T-cell (primary cell): Measurements from ENCODE around the gene OR10H5. TPM values are rescaled to one million over a fixed set of nuclear protein-coding genes. Genes with fewer than 3 reads are reported as not detected.

Experiments used
- ATAC-seq, 4 experiments: fragments of 200-7000 bp in 3 of 4; fragments of 150-1000 bp in 1 of 4; cut with Tn5 transposase; replicated peaks in 1 of 4; 1 replicate in 3 of 4; 2 replicates in 1 of 4; pipeline ENCODE4 v1.10.0; 2021; ENCODE audit warnings: moderate library complexity in 3 of 4, mild to moderate bottlenecking in 2 of 4, moderate number of reproducible peaks in 1 of 4
- CTCF ChIA-PET, 2 donors: fragments of 300-600 bp; sonication (Branson Sonifier 250); formaldehyde crosslinking; loops; one replicate each; lab custom pipeline; 2022; ENCODE audit warnings: antibody characterized with exemption in 2 of 2; lab: Charles Lee
- POLR2A ChIA-PET, 2 donors: fragments of 300-600 bp; sonication (Branson Sonifier 250); formaldehyde crosslinking; loops; one replicate each; lab custom pipeline; 2022; ENCODE audit warnings: antibody characterized with exemption in 2 of 2; lab: Charles Lee
- DNase-seq, 35 experiments: peaks; one replicate each; pipeline versions ENCODE4 v3.0.0 to v3.0.0-alpha.2; 2013 to 2023
- H3K27ac ChIP-seq: one replicate; pipeline ENCODE4 v1.5.1; 2013; ENCODE audit warnings: low read length
- H3K27me3 ChIP-seq, 2 experiments: replicated peaks in 1 of 2; 1 replicate in 1 of 2; 2 replicates in 1 of 2; pipeline versions ENCODE4 v1.6.1 to v1.7.0; 2013; ENCODE audit warnings: low read length in 1 of 2, mixed read lengths in 1 of 2; ENCODE audit not compliant: control insufficient read depth in 2 of 2, insufficient read depth in 2 of 2; ENCODE audit errors: extremely low read depth in 1 of 2
- H3K36me3 ChIP-seq, 2 donors: 1 replicate in 1 of 2; 2 replicates in 1 of 2; pipeline versions ENCODE4 v1.6.1 to v1.7.0; 2013; ENCODE audit warnings: low read length in 1 of 2; ENCODE audit not compliant: control insufficient read depth in 2 of 2, insufficient read depth in 1 of 2; ENCODE audit errors: extremely low read depth in 1 of 2
- H3K4me1 ChIP-seq, 2 experiments: 1 replicate in 1 of 2; 2 replicates in 1 of 2; pipeline versions ENCODE4 v1.6.1 to v1.7.0; 2013; ENCODE audit warnings: low read length in 2 of 2, mixed read lengths in 1 of 2; ENCODE audit not compliant: insufficient read depth in 2 of 2, control insufficient read depth in 1 of 2; ENCODE audit errors: extremely low read depth in 1 of 2
- H3K4me3 ChIP-seq, 2 donors: 1 replicate in 1 of 2; 2 replicates in 1 of 2; pipeline versions ENCODE4 v1.5.1 to v1.7.0; 2013; ENCODE audit warnings: mild to moderate bottlenecking in 2 of 2, low read length in 1 of 2, moderate library complexity in 1 of 2; ENCODE audit not compliant: control insufficient read depth in 1 of 2; ENCODE audit errors: extremely low read depth in 1 of 2
- H3K9me3 ChIP-seq: 2 replicates; pipeline ENCODE4 v1.7.0; 2013
- H3K27ac Mint-ChIP-seq, 2 donors: one replicate each; pipeline ENCODE4 v1.8.0; 2020 to 2021; ENCODE audit warnings: mild to moderate bottlenecking in 2 of 2, mixed read lengths in 2 of 2
- H3K27me3 Mint-ChIP-seq, 2 donors: one replicate each; pipeline ENCODE4 v1.8.0; 2021 to 2022; ENCODE audit warnings: mixed read lengths in 2 of 2
- H3K36me3 Mint-ChIP-seq: one replicate; pipeline ENCODE4 v1.8.0; 2021; ENCODE audit warnings: mixed read lengths
- H3K4me1 Mint-ChIP-seq, 3 donors: one replicate each; pipeline ENCODE4 v1.8.0; 2020 to 2022; ENCODE audit warnings: mixed read lengths in 3 of 3, mild to moderate bottlenecking in 1 of 3
- H3K4me3 Mint-ChIP-seq, 3 donors: one replicate each; pipeline ENCODE4 v1.8.0; 2020 to 2022; ENCODE audit warnings: mild to moderate bottlenecking in 3 of 3, mixed read lengths in 3 of 3, moderate library complexity in 3 of 3
- H3K9me3 Mint-ChIP-seq, 3 donors: one replicate each; pipeline ENCODE4 v1.8.0; 2020 to 2022; ENCODE audit warnings: mixed read lengths in 3 of 3
- WGBS: methylation state at CpG from one replicate; pipeline ENCODE4 v1.1.5; 2013; ENCODE audit warnings: missing lambda C conversion rate; ENCODE audit not compliant: insufficient coverage; 5-methylcytosine and 5-hydroxymethylcytosine counted together
- total RNA-seq, 35 experiments: library from RNA in 6 of 35; stranded (reverse) in 6 of 35; fragments of 120-200 nt in 1 of 35; gene quantifications; one replicate each; pipeline versions ENCODE4 v1.2.1 to v1.2.4 and lab custom pipeline; 2013 to 2026

OR10H5 gene
- total RNA-seq, 5 donors from 2014 or later (not counting 1 experiment from before 2014, with no cell fraction given) = not detected

DNA sequence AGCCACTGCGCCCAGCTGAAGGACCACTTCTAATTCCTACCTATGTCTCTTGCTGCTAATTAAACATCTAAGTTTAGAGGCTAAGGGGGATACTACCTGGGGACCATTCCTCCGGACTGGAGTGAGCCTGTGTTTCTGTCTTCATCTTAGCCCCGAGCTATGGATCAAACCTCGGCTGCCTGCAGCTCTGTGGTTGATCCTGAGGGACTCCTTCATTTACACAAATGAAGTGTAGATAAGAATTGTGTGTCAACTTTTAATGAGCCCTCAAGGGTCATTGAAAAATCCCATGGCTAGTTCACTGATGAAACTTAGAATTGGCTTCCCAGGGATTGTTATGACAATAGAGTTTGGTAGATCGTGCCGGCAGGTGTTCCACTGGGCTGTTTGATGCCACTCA is 59.5 kb downstream of the OR10H5 start:
- ChIA-PET POLR2A (no interaction called here), CTCF (no interaction called here)
- no peak overlapping the region for H3K4me3 ChIP-seq
- Mint-ChIP-seq H3K36me3 (no peaks in the 10 kb centered on the region), H3K27me3 (no peaks in the 10 kb centered on the region), H3K9me3 (no peaks in the 10 kb centered on the region), H3K4me1 (peaks cover 40 to 45% (median 44%) of the 10 kb centered on the region in 3 donors), H3K4me3 (no peak overlapping the region), H3K27ac (peak overlapping the region in 1 of 2 donors; percentile 22)
- no peaks in the 10 kb centered on the region for H3K36me3 ChIP-seq
- H3K27ac ChIP-seq = no peak overlapping the region
- no peaks in the 10 kb centered on the region for H3K27me3 ChIP-seq
- WGBS = 94% methylated on average over 3 of the region's 6 CpGs
- H3K4me1 ChIP-seq = peaks cover 16 to 39% of the 10 kb centered on the region in 2 experiments
- no peaks in the 10 kb centered on the region for H3K9me3 ChIP-seq
- no peak for ATAC-seq
- DNase-seq = no peak

DNA sequence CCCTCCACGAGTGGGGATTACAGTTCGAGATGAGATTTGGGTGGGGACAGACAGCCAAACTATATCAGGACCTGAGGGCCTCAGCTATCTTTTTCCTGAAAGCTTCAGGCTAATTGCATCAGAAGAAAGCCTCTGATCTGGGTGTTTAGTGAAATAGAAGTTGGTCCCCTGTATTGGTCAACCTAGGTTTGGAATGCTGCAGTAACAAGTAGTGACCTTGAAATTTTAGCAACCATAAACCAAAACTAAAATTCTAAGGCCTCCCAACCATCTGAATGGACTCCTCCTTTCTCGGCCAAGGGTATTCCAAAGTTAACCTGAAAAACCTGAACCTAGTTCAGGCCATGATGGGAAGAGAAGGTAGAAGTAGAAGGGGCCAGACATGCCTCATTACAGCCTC is 62.9 kb downstream of the OR10H5 start:
- H3K27me3 Mint-ChIP-seq = no peaks in the 10 kb centered on the region
- no peak for ATAC-seq
- H3K27ac ChIP-seq = no peak overlapping the region
- H3K4me1 Mint-ChIP-seq = peaks cover 12 to 15% (median 13%) of the 10 kb centered on the region in 3 donors
- no peaks in the 10 kb centered on the region for H3K9me3 Mint-ChIP-seq
- no CpG with 5 or more reads among the region's 3 CpGs for WGBS
- no peaks in the 10 kb centered on the region for H3K27me3 ChIP-seq
- H3K9me3 ChIP-seq = no peaks in the 10 kb centered on the region
- peaks cover 2 to 12% of the 10 kb centered on the region in 2 experiments for H3K4me1 ChIP-seq
- no peak overlapping the region for H3K4me3 ChIP-seq
- no peaks in the 10 kb centered on the region for H3K36me3 Mint-ChIP-seq
- H3K27ac Mint-ChIP-seq = no peak overlapping the region
- no peaks in the 10 kb centered on the region for H3K36me3 ChIP-seq
- ChIA-PET CTCF (no interaction called here), POLR2A (no interaction called here)
- no peak overlapping the region for H3K4me3 Mint-ChIP-seq
- DNase-seq = no peak

Other genes starting within 250 kb of the OR10H5 start
- gene CYP4F8, start 172.4 kb upstream of the OR10H5 start, total RNA-seq = not detected
- under 1 TPM in 2 of 5 donors, not detected in 3; 0.23 to 0.30 TPM for gene CYP4F3, start 146.8 kb upstream of the OR10H5 start, total RNA-seq
- gene CYP4F12, start 114.6 kb upstream of the OR10H5 start, total RNA-seq = 1 to 10 TPM in 2 of 5 donors, under 1 TPM in 3; 0.13 to 2.4 (median 0.48) TPM
- gene OR10H2, start 59.6 kb upstream of the OR10H5 start, total RNA-seq = not detected
- not detected for gene OR10H3, start 49.7 kb upstream of the OR10H5 start, total RNA-seq
- gene OR10H1, start 28.0 kb downstream of the OR10H5 start, total RNA-seq = under 1 TPM in 1 of 5 donors, not detected in 4; 0.16 TPM
- under 1 TPM in 1 of 5 donors, not detected in 4; 0.29 TPM for gene CYP4F2, start 110.4 kb downstream of the OR10H5 start, total RNA-seq
- gene CYP4F11, start 146.9 kb downstream of the OR10H5 start, total RNA-seq = under 1 TPM in 2 of 5 donors, not detected in 3; 0.15 to 0.16 TPM
- not detected for gene OR10H4, start 161.3 kb downstream of the OR10H5 start, total RNA-seq